Ascending aorta (tissue), 2 donors: Measurements from ENCODE around the gene ZNF746. TPM values are rescaled to one million over a fixed set of nuclear protein-coding genes. Genes with fewer than 3 reads are reported as not detected.

Experiments
- DNase-seq, 2 donors: peaks; one replicate each; pipeline ENCODE4 v3.0.0-alpha.2; 2019; ENCODE audit warnings: low spot score in 2 of 2
- H3K27ac ChIP-seq, 2 donors: fragments of 200-600 bp; sonication (generic); one replicate each; pipeline ENCODE4 v1.5.1; 2016 to 2017; ENCODE audit warnings: mild to moderate bottlenecking in 1 of 2
- H3K27me3 ChIP-seq: fragments of 200-600 bp; sonication (generic); one replicate; pipeline ENCODE4 v1.5.1; 2017
- H3K36me3 ChIP-seq, 2 donors: fragments of 200-600 bp; sonication (generic); one replicate each; pipeline ENCODE4 v1.5.1; 2016
- H3K4me1 ChIP-seq, 2 donors: fragments of 200-600 bp; sonication (generic); one replicate each; pipeline ENCODE4 v1.5.1; 2016 to 2017; ENCODE audit warnings: mild to moderate bottlenecking in 1 of 2
- H3K4me3 ChIP-seq, 2 donors: fragments of 200-600 bp; sonication (generic); one replicate each; pipeline ENCODE4 v1.5.1; 2016 to 2017; ENCODE audit warnings: mild to moderate bottlenecking in 1 of 2
- H3K9me3 ChIP-seq, 2 donors: fragments of 200-600 bp; sonication (generic); one replicate each; pipeline ENCODE4 v1.5.1; 2016
- intact Hi-C: fragments of 100-400 bp; cut with DNase I; formaldehyde crosslinking; loops from one replicate; pipeline ENCODE4 v1.15.1; 2023
- total RNA-seq: library from RNA; depleted of rRNA; stranded (reverse); fragments of >200 nt; gene quantifications from one replicate; pipeline ENCODE4 v1.1.0, GENCODE V29; 2016
- TF ChIP-seq, protein P1 (sequence below), 3 experiments: fragments of 200-600 bp in 2 of 3; fragments of 450-650 bp in 1 of 3; sonication (generic) in 2 of 3; IDR thresholded peaks; one replicate each; pipeline ENCODE4 v1.5.1; 2016 to 2019; ENCODE audit warnings: antibody characterized with exemption in 3 of 3, mild to moderate bottlenecking in 1 of 3, moderate library complexity in 1 of 3

ZNF746 gene
- total RNA-seq, 1 donor from 2014 or later: 27.5 TPM

DNA sequence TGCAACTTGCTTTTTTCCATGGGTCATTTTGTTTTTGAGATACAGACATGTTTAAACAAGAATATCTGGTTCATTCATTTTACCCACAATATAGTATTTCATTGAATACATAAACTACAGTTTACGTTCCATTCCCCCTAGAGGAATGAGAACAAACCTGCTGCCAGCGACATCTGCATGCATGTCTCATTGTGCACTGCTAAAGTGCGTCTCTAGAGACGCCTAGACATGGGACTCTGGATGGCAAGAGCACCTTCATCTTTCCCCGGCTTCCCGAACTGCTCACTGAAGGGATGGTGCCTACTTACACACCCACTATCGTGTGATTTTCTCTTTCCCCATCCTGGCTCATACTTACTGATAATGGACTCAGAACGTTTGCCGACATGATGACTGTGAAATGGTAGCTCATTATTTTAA is 35.5 kb downstream of the ZNF746 start:
- no peaks in the 10 kb centered on the region for H3K9me3 ChIP-seq
- H3K4me1 ChIP-seq: peaks cover 3 to 9% of the 10 kb centered on the region in 2 donors
- DNase-seq: no peak
- no peaks in the 10 kb centered on the region for H3K36me3 ChIP-seq
- H3K27me3 ChIP-seq: no peaks in the 10 kb centered on the region
- no peak overlapping the region for H3K4me3 ChIP-seq
- TF ChIP-seq, protein P1, sequence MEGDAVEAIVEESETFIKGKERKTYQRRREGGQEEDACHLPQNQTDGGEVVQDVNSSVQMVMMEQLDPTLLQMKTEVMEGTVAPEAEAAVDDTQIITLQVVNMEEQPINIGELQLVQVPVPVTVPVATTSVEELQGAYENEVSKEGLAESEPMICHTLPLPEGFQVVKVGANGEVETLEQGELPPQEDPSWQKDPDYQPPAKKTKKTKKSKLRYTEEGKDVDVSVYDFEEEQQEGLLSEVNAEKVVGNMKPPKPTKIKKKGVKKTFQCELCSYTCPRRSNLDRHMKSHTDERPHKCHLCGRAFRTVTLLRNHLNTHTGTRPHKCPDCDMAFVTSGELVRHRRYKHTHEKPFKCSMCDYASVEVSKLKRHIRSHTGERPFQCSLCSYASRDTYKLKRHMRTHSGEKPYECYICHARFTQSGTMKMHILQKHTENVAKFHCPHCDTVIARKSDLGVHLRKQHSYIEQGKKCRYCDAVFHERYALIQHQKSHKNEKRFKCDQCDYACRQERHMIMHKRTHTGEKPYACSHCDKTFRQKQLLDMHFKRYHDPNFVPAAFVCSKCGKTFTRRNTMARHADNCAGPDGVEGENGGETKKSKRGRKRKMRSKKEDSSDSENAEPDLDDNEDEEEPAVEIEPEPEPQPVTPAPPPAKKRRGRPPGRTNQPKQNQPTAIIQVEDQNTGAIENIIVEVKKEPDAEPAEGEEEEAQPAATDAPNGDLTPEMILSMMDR (IDR thresholded peaks at IDR 0.05): no peak
- intact Hi-C loops: no loop called here
- no peak overlapping the region for H3K27ac ChIP-seq

DNA sequence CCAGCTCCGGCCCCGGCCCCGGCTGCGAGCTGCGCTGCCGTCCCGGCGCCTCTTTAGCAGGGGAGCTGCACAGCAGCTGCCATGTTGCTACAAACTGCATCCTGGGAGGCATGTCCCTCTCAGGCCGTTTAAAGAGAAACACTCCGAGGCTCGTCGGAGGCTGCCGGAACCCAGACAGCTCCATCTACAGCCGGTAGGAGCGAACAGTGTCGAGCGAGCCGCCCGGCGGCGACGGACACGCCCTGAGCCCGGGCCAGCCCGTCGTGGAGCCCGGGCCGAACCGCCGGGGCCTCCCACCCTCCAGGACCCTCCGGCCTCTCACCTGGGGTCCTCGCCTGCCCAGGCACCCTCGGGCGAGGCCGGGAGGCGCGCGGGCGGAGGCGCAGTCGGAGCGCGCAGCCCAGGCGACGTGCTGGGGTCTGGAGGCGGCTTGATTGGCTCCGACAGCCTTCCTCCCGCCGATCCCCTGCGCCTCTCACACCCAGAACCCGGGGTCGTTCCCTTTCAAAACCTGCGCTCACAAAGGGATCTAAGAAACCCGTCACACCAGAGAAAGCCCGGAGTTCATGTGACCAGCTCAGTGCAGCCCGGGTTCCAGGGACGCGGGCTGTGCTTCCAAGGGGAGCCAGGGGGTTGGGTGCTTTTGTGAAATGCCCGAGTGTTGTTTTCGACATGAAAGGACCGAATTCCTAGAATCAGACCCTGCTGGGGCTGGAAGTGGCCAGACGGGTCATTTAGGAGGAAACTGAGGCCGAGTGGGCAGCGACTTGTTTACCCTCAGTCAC is 36.9 kb downstream of the ZNF746 start, which contains the start of gene ZNF777:
ZNF777 (minus strand) TSS at position 570 of the 785 bp plus-strand sequence. CDS start 5,040 bp downstream, outside the sequence.
- Histone ChIP-seq H3K9me3 (no peaks in the 10 kb centered on the region), H3K4me1 (peaks cover 3 to 9% of the 10 kb centered on the region in 2 donors), H3K36me3 (peaks cover 0 to 8% of the 10 kb centered on the region in 2 donors), H3K27me3 (no peaks in the 10 kb centered on the region), H3K27ac (peak within 1 kb of the TSS; percentile 77 to 86), H3K4me3 (peak within 1 kb of the TSS; percentile 85 to 99)
- intact Hi-C loops: loop anchor here (2.0 kb wide), 1 partner anchor 36 kb away; the partner anchor contains the start of gene ZNF746
- TF ChIP-seq, protein P1 (IDR thresholded peaks at IDR 0.05): peak; percentile 28 to 50 (median 38)
- peak in 1 of 2 donors; percentile 88 for DNase-seq

DNA sequence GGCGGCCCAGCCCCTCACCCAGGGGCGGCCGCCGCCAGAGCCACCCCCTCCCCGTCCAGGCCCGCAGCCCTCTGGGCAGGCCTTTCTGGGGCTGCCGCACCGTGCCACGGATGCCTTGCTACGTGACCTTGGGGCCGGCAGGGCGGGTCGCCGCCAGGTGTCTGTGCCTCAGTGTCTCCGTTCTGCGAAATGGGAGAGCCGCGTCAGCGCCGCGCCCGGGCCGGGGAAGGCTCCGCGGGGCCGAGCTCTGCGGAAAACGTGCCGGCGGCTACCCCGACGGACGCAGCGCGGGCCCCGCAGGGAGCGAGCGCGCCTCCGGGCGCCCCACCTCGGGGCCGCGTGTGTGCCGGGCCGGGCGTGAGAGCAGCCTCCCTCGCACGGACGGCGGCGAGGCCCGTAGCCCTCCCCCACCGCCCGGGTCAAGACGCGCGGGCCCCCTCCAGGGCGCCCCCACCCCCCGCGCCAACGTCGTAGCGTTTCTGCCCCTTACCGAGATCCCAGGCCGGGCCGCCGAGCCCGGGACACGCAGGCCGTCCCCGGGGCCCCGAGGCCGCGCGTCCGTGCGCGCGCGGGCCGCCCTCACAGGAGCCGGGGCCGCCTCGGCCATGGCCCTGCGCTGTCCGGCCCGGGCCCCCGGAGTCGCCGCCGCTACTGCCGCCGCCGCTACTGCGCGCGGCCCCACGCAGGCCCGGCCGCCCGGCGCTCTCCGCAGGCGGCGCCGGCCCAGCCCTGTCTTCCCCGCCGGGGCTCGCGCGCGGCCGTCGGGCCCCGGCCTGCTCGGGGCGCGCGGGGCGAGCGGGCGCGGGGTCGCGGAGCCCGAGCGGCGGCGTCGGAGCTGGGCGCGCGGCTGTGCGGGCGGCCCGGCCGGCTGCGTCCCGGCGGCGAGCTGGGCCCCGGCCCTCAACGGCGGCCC is 37.8 kb downstream of the ZNF746 start:
- TF ChIP-seq, protein P1 (IDR thresholded peaks at IDR 0.05): no peak
- no peak for DNase-seq
- peak overlapping the region; percentile 85 to 99 for H3K4me3 ChIP-seq
- peaks cover 7 to 17% of the 10 kb centered on the region in 2 donors for H3K36me3 ChIP-seq
- intact Hi-C loops: loop anchor here (2.0 kb wide), 1 partner anchor 37 kb away; the partner anchor contains the start of gene ZNF746
- peaks cover 3 to 9% of the 10 kb centered on the region in 2 donors for H3K4me1 ChIP-seq
- no peaks in the 10 kb centered on the region for H3K27me3 ChIP-seq
- no peaks in the 10 kb centered on the region for H3K9me3 ChIP-seq
- no peak overlapping the region for H3K27ac ChIP-seq

DNA sequence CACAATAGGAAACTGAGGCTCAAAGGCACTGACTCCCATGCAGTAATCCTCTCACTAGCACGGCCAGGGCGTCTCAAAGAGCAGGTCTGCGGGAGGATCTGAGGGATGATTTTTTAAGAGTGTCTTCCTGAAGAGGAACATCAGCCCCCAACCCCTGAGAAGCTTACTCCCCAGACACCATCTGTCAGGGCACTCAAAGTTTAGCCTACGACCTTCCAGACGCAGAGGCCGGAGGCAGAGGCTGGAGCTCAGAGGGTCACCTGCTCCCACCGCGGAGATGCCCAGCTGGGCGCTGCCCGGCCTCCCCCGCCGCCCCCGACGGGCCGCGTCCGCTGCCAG is 38.4 kb downstream of the ZNF746 start:
- Histone ChIP-seq H3K4me1 (peaks cover 3 to 9% of the 10 kb centered on the region in 2 donors), H3K27ac (no peak overlapping the region), H3K4me3 (peak overlapping the region; percentile 66 to 76), H3K36me3 (peaks cover 14 to 23% of the 10 kb centered on the region in 2 donors), H3K9me3 (no peaks in the 10 kb centered on the region), H3K27me3 (no peaks in the 10 kb centered on the region)
- TF ChIP-seq, protein P1 (IDR thresholded peaks at IDR 0.05): no peak
- intact Hi-C loops: no loop called here
- no peak for DNase-seq

DNA sequence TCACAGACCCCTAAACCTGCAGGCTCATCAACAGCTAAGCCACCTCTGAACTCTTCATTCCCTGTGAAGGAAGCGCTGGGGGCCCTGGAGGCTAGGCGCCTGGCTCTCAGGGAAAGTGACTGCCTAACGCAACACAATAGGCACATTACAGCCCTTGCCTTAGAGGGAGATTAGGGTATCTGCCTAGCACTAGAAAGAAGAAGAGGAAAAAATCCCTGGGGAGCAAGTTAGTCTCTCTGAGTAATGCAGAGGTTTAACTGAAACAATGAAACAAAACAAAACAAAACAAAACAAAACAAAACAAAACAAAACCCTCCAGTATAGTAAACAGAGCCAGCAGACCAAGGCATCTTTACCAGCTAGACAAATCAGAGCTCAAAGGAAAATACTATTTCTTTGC is 39.4 kb downstream of the ZNF746 start:
- Histone ChIP-seq H3K4me3 (peak overlapping the region in 1 of 2 donors; percentile 76), H3K27me3 (no peaks in the 10 kb centered on the region)
- intact Hi-C loops: no loop called here

More for the DNA sequence above, 39.4 kb downstream of the ZNF746 start:
- Histone ChIP-seq H3K36me3 (peaks cover 21 to 32% of the 10 kb centered on the region in 2 donors), H3K4me1 (peaks cover 3 to 9% of the 10 kb centered on the region in 2 donors), H3K27ac (no peak overlapping the region), H3K9me3 (no peaks in the 10 kb centered on the region)
- no peak for DNase-seq
- TF ChIP-seq, protein P1 (IDR thresholded peaks at IDR 0.05): no peak
